NCI-H146 (cell line): ENCODE data around the gene DDAH2.

ENCODE experiments used
- DNase-seq: peaks from one replicate; lab custom pipeline; 2025; lab: John Stamatoyannopoulos, UW

DDAH2 gene

GRCh38 chr6:31730631-31731086, 1.6 kb upstream of the DDAH2 start:
- DNase-seq: no peak

- peak; percentile 31 for DNase-seq
These were observed 1.0 kb upstream of the DDAH2 start for GRCh38 chr6:31729979-31730630.

GRCh38 chr6:31729515-31729978, 448 bp upstream of the DDAH2 start:
- peak; percentile 81 for DNase-seq

- no peak for DNase-seq
These were observed 1.1 kb downstream of the DDAH2 start for GRCh38 chr6:31727717-31728671.

GRCh38 chr6:31727034-31727716, 1.9 kb downstream of the DDAH2 start:
- no peak for DNase-seq

- no peak for DNase-seq
These were observed 3.4 kb downstream of the DDAH2 start for GRCh38 chr6:31725502-31726350.

GRCh38 chr6:31723980-31724691, 5.0 kb downstream of the DDAH2 start:
- DNase-seq: no peak

- no peak for DNase-seq
These were observed 5.7 kb downstream of the DDAH2 start, which contains the start of gene MPIG6B for GRCh38 chr6:31723245-31723979. TSS of gene MPIG6B (plus strand) at chr6:31723373. CDS start at chr6:31723384, 11 bp downstream.

GRCh38 chr6:31722173-31722572, 6.9 kb downstream of the DDAH2 start:
- DNase-seq: no peak

GRCh38 chr6:31721351-31722020, 7.6 kb downstream of the DDAH2 start, which contains the start of gene LY6G6C:
TSS of gene LY6G6C (minus strand) at chr6:31721746. CDS start at chr6:31721679, 67 bp downstream.
- DNase-seq: no peak

- DNase-seq: no peak
These were observed 8.8 kb downstream of the DDAH2 start for GRCh38 chr6:31720196-31720770.

GRCh38 chr6:31719001-31719400, 10.1 kb downstream of the DDAH2 start:
- no peak for DNase-seq

GRCh38 chr6:31718265-31718664, 10.8 kb downstream of the DDAH2 start:
- DNase-seq: no peak

- no peak for DNase-seq
These were observed 11.4 kb downstream of the DDAH2 start for GRCh38 chr6:31717499-31718222.

GRCh38 chr6:31715022-31715958, 13.8 kb downstream of the DDAH2 start, which contains the start of gene LY6G6D:
TSS of gene LY6G6D (plus strand) at chr6:31715348. CDS start at chr6:31715356, 8 bp downstream.
- DNase-seq: no peak

GRCh38 chr6:31713991-31714684, 15.0 kb downstream of the DDAH2 start:
- DNase-seq: peak; percentile 41
